HepG2 (cell line): ENCODE measurements around the gene EEPD1. TPM values are rescaled to one million over a fixed set of nuclear protein-coding genes. Genes with fewer than 3 reads are reported as not detected.

Experiments used
- CEBPZ ChIP-seq: IDR thresholded peaks from 2 replicates; pipeline ENCODE4 v1.6.1; 2012; ENCODE audit warnings: low read length, improper control_type of control experiment
- CENPT ChIP-seq: sonication (generic); formaldehyde crosslinking; IDR thresholded peaks from 2 replicates; pipeline ENCODE4 v1.8.0; 2022; ENCODE audit warnings: low read depth, mild to moderate bottlenecking, moderate library complexity, missing genetic modification reagents
- FOXM1 ChIP-seq: sonication (generic); formaldehyde crosslinking; IDR thresholded peaks from 2 replicates; pipeline ENCODE4 v1.5.0; 2020; ENCODE audit warnings: missing genetic modification reagents
- KLF11 ChIP-seq: IDR thresholded peaks from 2 replicates; pipeline ENCODE4 v1.6.1; 2016; ENCODE audit warnings: missing compliant biosample characterization
- KMT2A ChIP-seq: sonication (generic); formaldehyde crosslinking; IDR thresholded peaks from 2 replicates; pipeline ENCODE4 v1.4.0; 2020; ENCODE audit warnings: missing genetic modification reagents
- NCOA2 ChIP-seq: sonication (generic); formaldehyde crosslinking; IDR thresholded peaks from 2 replicates; pipeline ENCODE4 v1.8.0; 2022; ENCODE audit warnings: inconsistent platforms
- NFATC3 ChIP-seq: sonication (generic); formaldehyde crosslinking; IDR thresholded peaks from 2 replicates; pipeline ENCODE4 v1.5.1; 2020; ENCODE audit warnings: mild to moderate bottlenecking, missing genetic modification reagents
- NONO ChIP-seq, 2 experiments: fragments of 450-650 bp in 1 of 2; sonication (generic) in 1 of 2; formaldehyde crosslinking in 1 of 2; IDR thresholded peaks in 1 of 2; conservative IDR thresholded peaks in 1 of 2; 2 replicates each; pipeline versions ENCODE4 v1.6.1 to v1.8.0; 2017 to 2022; ENCODE audit warnings: mild to moderate bottlenecking in 1 of 2, missing genetic modification reagents in 1 of 2, moderate library complexity in 1 of 2
- PBX3 ChIP-seq: sonication (generic); formaldehyde crosslinking; IDR thresholded peaks from 2 replicates; pipeline ENCODE4 v1.8.1; 2023; ENCODE audit warnings: missing genetic modification reagents, inconsistent platforms, borderline replicate concordance
- PCBP1 ChIP-seq: fragments of 200-400 bp; formaldehyde crosslinking; IDR thresholded peaks from 2 replicates; pipeline ENCODE4 v1.6.1; 2017; ENCODE audit warnings: mild to moderate bottlenecking, low read depth, low read length, borderline replicate concordance
- REST ChIP-seq, 2 experiments: IDR thresholded peaks; 2 replicates each; pipeline ENCODE4 v1.6.1; 2011 to 2012; ENCODE audit warnings: low read length in 2 of 2, borderline replicate concordance in 1 of 2, low read depth in 1 of 2, mild to moderate bottlenecking in 1 of 2, moderate library complexity in 1 of 2
- RFXAP ChIP-seq: sonication (generic); formaldehyde crosslinking; IDR thresholded peaks from 2 replicates; pipeline ENCODE4 v1.4.0; 2020; ENCODE audit warnings: missing genetic modification reagents, borderline replicate concordance
- SATB2 ChIP-seq: sonication (generic); formaldehyde crosslinking; IDR thresholded peaks from 2 replicates; pipeline ENCODE4 v1.5.0; 2020; ENCODE audit warnings: missing genetic modification reagents
- YY1 ChIP-seq: IDR thresholded peaks from 2 replicates; pipeline ENCODE4 v1.6.1; 2011; ENCODE audit warnings: low read length, low read depth, moderate library complexity, mild to moderate bottlenecking; ENCODE audit not compliant: insufficient read depth, insufficient replicate concordance
- ZFP62 ChIP-seq: sonication (generic); formaldehyde crosslinking; IDR thresholded peaks from 2 replicates; pipeline ENCODE4 v1.4.0; 2020; ENCODE audit warnings: missing genetic modification reagents
- ZFY ChIP-seq: sonication (generic); formaldehyde crosslinking; IDR thresholded peaks from 2 replicates; pipeline ENCODE4 v1.4.0; 2020; ENCODE audit warnings: missing genetic modification reagents
- ZNF10 ChIP-seq: sonication (generic); formaldehyde crosslinking; IDR thresholded peaks from 2 replicates; pipeline ENCODE4 v1.4.0; 2020; ENCODE audit warnings: mild to moderate bottlenecking, low read depth, missing genetic modification reagents, borderline replicate concordance
- ZNF24 ChIP-seq: fragments of 450-650 bp; IDR thresholded peaks from 2 replicates; pipeline ENCODE4 v1.6.1; 2017; ENCODE audit warnings: antibody characterized with exemption, mild to moderate bottlenecking
- ZUFSP ChIP-seq: sonication (generic); formaldehyde crosslinking; IDR thresholded peaks from 2 replicates; pipeline ENCODE4 v1.9.0; 2021; ENCODE audit warnings: missing genetic modification reagents, mild to moderate bottlenecking, borderline replicate concordance
- polyA plus RNA-seq, 8 experiments: library from polyadenylated mRNA; depleted of rRNA in 3 of 8; stranded (reverse) in 7 of 8; unstranded in 1 of 8; fragments of >200 nt; fragmentation: Illumina TruSeq in 4 of 8; extraction: Trizol in 4 of 8; gene quantifications; 2 replicates each; pipeline versions ENCODE4 v1.2.1 to v1.2.3, GENCODE V29; 2011 to 2016; ENCODE audit warnings: low read depth in 4 of 8, missing spikeins in 1 of 8, mixed read lengths in 1 of 8; ENCODE audit not compliant: insufficient read depth in 1 of 8
- total RNA-seq, 5 experiments: library from RNA; depleted of rRNA; stranded (reverse); fragments of >200 nt; fragmentation: Illumina TruSeq; extraction: Trizol; gene quantifications; 2 replicates each; pipeline ENCODE4 v1.2.3, GENCODE V29; 2016; ENCODE audit warnings: low read depth in 1 of 5

EEPD1 gene
- total and polyA plus RNA-seq, 2 of the 13 experiments (the other 11 are each of a cell fraction or from before 2014, with no cell fraction given) = 10.1 to 16.4 TPM

GRCh38 chr7:36152756-36153570 lies at the start of gene EEPD1 (continued):
- TF ChIP-seq KMT2A (CRISPR knock-in tag) (peak; percentile 89; the same call in 1 of the 2 replicates), ZNF10 (no peak), ZNF24 (no peak), NCOA2 (CRISPR knock-in tag) (no peak; the same call in 1 of the 2 replicates), KLF11 (CRISPR knock-in tag) (no peak), REST (IDR thresholded peaks at IDR 0.05; ENCODE audit: borderline replicate concordance in 1 of 2, low read depth in 1 of 2, low read length in 2 of 2) (peak in 1 of 2 experiments; percentile 77; a peak in 1 of 4 replicates), RFXAP (CRISPR knock-in tag) (no peak), ZFY (CRISPR knock-in tag) (0 out of 2 replicates have a peak, but pooled peaks have one; percentile 7), NFATC3 (CRISPR knock-in tag) (no peak), ZUFSP (CRISPR knock-in tag) (no peak), SATB2 (CRISPR knock-in tag) (no peak), YY1 (peak; percentile 39), CENPT (CRISPR knock-in tag) (no peak), NONO (IDR thresholded peaks at IDR 0.05) (no peak), NONO (CRISPR knock-in tag; conservative IDR thresholded peaks at IDR 0.05) (peak; percentile 85), PBX3 (CRISPR knock-in tag) (no peak), ZFP62 (CRISPR knock-in tag) (no peak), FOXM1 (CRISPR knock-in tag) (no peak), CEBPZ (no peak), PCBP1 (0 out of 2 replicates have a peak, but pooled peaks have one; percentile 31)
